HG02885 (cell line): ENCODE measurements around the gene ZCCHC9.
"Not testable (repeated sequence)": the region's sequence is repeated elsewhere in the genome, so short reads cannot be mapped to it uniquely, and the experiment has no call there.

ENCODE experiments used
- ATAC-seq: cut with Tn5 transposase; IDR thresholded peaks from one replicate; pipeline ENCODE4 v1.9.1; 2021; ENCODE audit warnings: mild to moderate bottlenecking; ENCODE audit not compliant: unreplicated experiment, poor library complexity

The ZCCHC9 gene

GRCh38 chr5:81301271-81302015, at the start of gene ZCCHC9:
ZCCHC9 (plus strand) TSS chr5:81301587; CDS start chr5:81304758, 3,171 bp downstream.
- peak; percentile 97 for ATAC-seq

- ATAC-seq = no peak
Measured at GRCh38 chr5:81251922-81252321, 49.5 kb upstream of the ZCCHC9 start.

GRCh38 chr5:81252904-81253303, 48.5 kb upstream of the ZCCHC9 start:
- no peak for ATAC-seq

GRCh38 chr5:81253875-81254274, 47.5 kb upstream of the ZCCHC9 start:
- no peak for ATAC-seq

GRCh38 chr5:81254886-81255559, 46.4 kb upstream of the ZCCHC9 start:
- ATAC-seq = no peak

GRCh38 chr5:81256766-81257165, 44.6 kb upstream of the ZCCHC9 start:
- ATAC-seq = no peak

- not testable (repeated sequence) for ATAC-seq
Measured at GRCh38 chr5:81262796-81263195, 38.6 kb upstream of the ZCCHC9 start.

GRCh38 chr5:81265101-81265500, 36.3 kb upstream of the ZCCHC9 start:
- ATAC-seq = no peak

GRCh38 chr5:81268521-81269196, 32.7 kb upstream of the ZCCHC9 start:
- no peak for ATAC-seq

- ATAC-seq = no peak
Measured at GRCh38 chr5:81269751-81270393, 31.5 kb upstream of the ZCCHC9 start.

GRCh38 chr5:81270394-81271027, 30.9 kb upstream of the ZCCHC9 start:
- ATAC-seq = not testable (repeated sequence)

GRCh38 chr5:81283976-81284375, 17.4 kb upstream of the ZCCHC9 start:
- ATAC-seq = no peak

GRCh38 chr5:81286059-81286617, 15.2 kb upstream of the ZCCHC9 start:
- ATAC-seq = no peak

GRCh38 chr5:81288021-81288433, 13.4 kb upstream of the ZCCHC9 start:
- ATAC-seq = peak; percentile 62

GRCh38 chr5:81290146-81290545, 11.2 kb upstream of the ZCCHC9 start:
- no peak for ATAC-seq

GRCh38 chr5:81292130-81292529, 9.3 kb upstream of the ZCCHC9 start:
- ATAC-seq = no peak

GRCh38 chr5:81294021-81294420, 7.4 kb upstream of the ZCCHC9 start:
- ATAC-seq = not testable (repeated sequence)

- no peak for ATAC-seq
Measured at GRCh38 chr5:81297531-81297930, 3.9 kb upstream of the ZCCHC9 start.

GRCh38 chr5:81300921-81301270, 491 bp upstream of the ZCCHC9 start:
- no peak for ATAC-seq

GRCh38 chr5:81302596-81302995, 1.2 kb downstream of the ZCCHC9 start:
- no peak for ATAC-seq
